ENCODE measurements around the gene YLPM1.

GRCh38 chr14:74832849-74833248 lies 69.7 kb downstream of the YLPM1 start:
- no peak for TF ChIP-seq ZNF384 (IDR thresholded peaks at IDR 0.05)
- no peak for TF ChIP-seq ELF4 (IDR thresholded peaks at IDR 0.05)
- TF ChIP-seq L3MBTL2 (conservative IDR thresholded peaks at IDR 0.05): no peak
- no peak for TF ChIP-seq SUZ12 (IDR thresholded peaks at IDR 0.05)
- TF ChIP-seq TARDBP (IDR thresholded peaks at IDR 0.05): no peak
- no peak for TF ChIP-seq SP1 (IDR thresholded peaks at IDR 0.05)
- TF ChIP-seq BHLHE40 (IDR thresholded peaks at IDR 0.05; ENCODE audit: borderline replicate concordance): no peak
- no peak for TF ChIP-seq ARNT (IDR thresholded peaks at IDR 0.05)
- no peak for TF ChIP-seq LEF1 (IDR thresholded peaks at IDR 0.05; ENCODE audit: borderline replicate concordance)
- no peak for TF ChIP-seq FOXA1 (IDR thresholded peaks at IDR 0.05)
- no peak for TF ChIP-seq CTBP1 (IDR thresholded peaks at IDR 0.05; ENCODE audit: borderline replicate concordance)
- TF ChIP-seq PKNOX1 (IDR thresholded peaks at IDR 0.05): no peak

All from HEK293T (cell line).